ENCODE measurements around the gene ERO1A.

ERO1A gene

GRCh38 chr14:52692248-52692962 is 3.0 kb downstream of the ERO1A start:
- H3K79me1 ChIP-seq (replicated peaks; ENCODE audit: low read length, poor library complexity, severe bottlenecking): peaks cover 9% of the 10 kb centered on the region
- no peak overlapping the region for H3K14ac ChIP-seq (ENCODE audit: low read length in 2 of 2)
- no peak overlapping the region for H2BK5ac ChIP-seq (ENCODE audit: low read depth, low read length, poor library complexity, severe bottlenecking)
- no peak overlapping the region for H4K8ac ChIP-seq (ENCODE audit: low read length)
- H3K9me3 ChIP-seq (ENCODE audit: control insufficient read depth, low read length): no peaks in the 10 kb centered on the region
- H3K4me1 ChIP-seq (ENCODE audit: control insufficient read depth, insufficient read depth, low read depth, low read length): peaks cover 4% of the 10 kb centered on the region
- no peak overlapping the region for H3K23ac ChIP-seq (ENCODE audit: low read length in 2 of 2)
- H3K27ac ChIP-seq (ENCODE audit: low read length, poor library complexity, severe bottlenecking): no peak overlapping the region
- peak; percentile 84 for DNase-seq
- 56% methylated on average over 2 of the region's 5 CpGs for WGBS
- peak overlapping the region in 1 of 2 experiments; percentile 47 for H3K4me3 ChIP-seq (ENCODE audit: insufficient read depth in 1 of 2, low read depth in 1 of 2, low read length in 2 of 2)
- peak overlapping the region; percentile 66 for H2AK5ac ChIP-seq (ENCODE audit: low read length, severe bottlenecking)
- H2AFZ ChIP-seq (ENCODE audit: low read depth, low read length): no peak overlapping the region
- no peaks in the 10 kb centered on the region for H3K27me3 ChIP-seq (ENCODE audit: control insufficient read depth in 1 of 2, insufficient read depth in 1 of 2, low read length in 2 of 2)
- H3K4ac ChIP-seq (ENCODE audit: low read depth in 1 of 2, low read length in 2 of 2): no peak overlapping the region
- H2BK120ac ChIP-seq (ENCODE audit: low read depth, low read length): no peak overlapping the region
- H4K91ac ChIP-seq (ENCODE audit: low read length): no peak overlapping the region
- H2BK12ac ChIP-seq (ENCODE audit: low read length in 2 of 2): no peak overlapping the region
- peak overlapping the region; percentile 46 for H3K9ac ChIP-seq (ENCODE audit: low read length)
- no peak overlapping the region for H2BK15ac ChIP-seq (ENCODE audit: low read depth, poor library complexity, severe bottlenecking)
- no peak overlapping the region for H3K18ac ChIP-seq (ENCODE audit: low read depth in 1 of 2, low read length in 2 of 2)
- H3K4me2 ChIP-seq (ENCODE audit: low read length, poor library complexity, severe bottlenecking): no peak overlapping the region
- no peaks in the 10 kb centered on the region for H3K36me3 ChIP-seq (ENCODE audit: control insufficient read depth in 1 of 2, insufficient read depth in 2 of 2, low read depth in 1 of 2, low read length in 2 of 2)

GRCh38 chr14:52690983-52691760 is 4.2 kb downstream of the ERO1A start:
- WGBS: 86% methylated on average over 4 of the region's 7 CpGs
- Histone ChIP-seq H4K8ac (ENCODE audit: low read length) (no peak overlapping the region), H3K4me3 (ENCODE audit: insufficient read depth in 1 of 2, low read depth in 1 of 2, low read length in 2 of 2) (no peak overlapping the region), H3K36me3 (ENCODE audit: control insufficient read depth in 1 of 2, insufficient read depth in 2 of 2, low read depth in 1 of 2, low read length in 2 of 2) (no peaks in the 10 kb centered on the region), H3K9me3 (ENCODE audit: control insufficient read depth, low read length) (no peaks in the 10 kb centered on the region), H2BK5ac (ENCODE audit: low read depth, low read length, poor library complexity, severe bottlenecking) (no peak overlapping the region), H3K14ac (ENCODE audit: low read length in 2 of 2) (no peak overlapping the region), H3K79me1 (replicated peaks; ENCODE audit: low read length, poor library complexity, severe bottlenecking) (peaks cover 14% of the 10 kb centered on the region), H2AK5ac (ENCODE audit: low read length, severe bottlenecking) (no peak overlapping the region), H3K4me1 (ENCODE audit: control insufficient read depth, insufficient read depth, low read depth, low read length) (peaks cover 4% of the 10 kb centered on the region), H2AFZ (ENCODE audit: low read depth, low read length) (no peak overlapping the region), H2BK15ac (ENCODE audit: low read depth, poor library complexity, severe bottlenecking) (no peak overlapping the region), H3K27me3 (ENCODE audit: control insufficient read depth in 1 of 2, insufficient read depth in 1 of 2, low read length in 2 of 2) (no peaks in the 10 kb centered on the region), H3K4ac (ENCODE audit: low read depth in 1 of 2, low read length in 2 of 2) (no peak overlapping the region), H3K23ac (ENCODE audit: low read length in 2 of 2) (no peak overlapping the region), H2BK12ac (ENCODE audit: low read length in 2 of 2) (no peak overlapping the region), H2BK120ac (ENCODE audit: low read depth, low read length) (no peak overlapping the region), H3K9ac (ENCODE audit: low read length) (no peak overlapping the region), H3K27ac (ENCODE audit: low read length, poor library complexity, severe bottlenecking) (no peak overlapping the region), H4K91ac (ENCODE audit: low read length) (no peak overlapping the region), H3K18ac (ENCODE audit: low read depth in 1 of 2, low read length in 2 of 2) (no peak overlapping the region), H3K4me2 (ENCODE audit: low read length, poor library complexity, severe bottlenecking) (no peak overlapping the region)
- DNase-seq: no peak

DNA sequence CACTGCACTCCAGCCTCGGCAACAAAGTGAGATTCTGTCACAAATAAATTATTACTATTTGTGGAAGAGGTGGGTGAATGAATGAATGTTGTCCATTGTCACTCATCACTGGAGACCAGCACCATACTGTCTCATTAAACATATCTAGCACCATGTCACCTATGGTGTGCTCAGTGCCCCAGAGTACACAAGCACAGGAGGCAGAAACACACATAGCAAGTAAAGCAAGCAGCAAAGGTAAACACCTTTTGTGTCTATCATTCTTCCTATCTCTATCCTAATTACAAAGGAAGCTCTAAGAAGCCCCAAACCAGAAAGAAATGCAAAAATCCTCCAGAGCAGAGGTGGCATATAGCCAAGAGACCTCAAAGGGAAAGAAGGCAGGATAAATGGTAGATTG is 9.2 kb downstream of the ERO1A start:
- H3K4me1 ChIP-seq (ENCODE audit: control insufficient read depth, insufficient read depth, low read depth, low read length): no peaks in the 10 kb centered on the region
- H2AK5ac ChIP-seq (ENCODE audit: low read length, severe bottlenecking): no peak overlapping the region
- no peak overlapping the region for H3K4me3 ChIP-seq (ENCODE audit: insufficient read depth in 1 of 2, low read depth in 1 of 2, low read length in 2 of 2)
- no peak overlapping the region for H3K9ac ChIP-seq (ENCODE audit: low read length)
- no peak overlapping the region for H3K23ac ChIP-seq (ENCODE audit: low read length in 2 of 2)
- no peak overlapping the region for H3K18ac ChIP-seq (ENCODE audit: low read depth in 1 of 2, low read length in 2 of 2)
- H3K4me2 ChIP-seq (ENCODE audit: low read length, poor library complexity, severe bottlenecking): no peak overlapping the region
- H3K36me3 ChIP-seq (ENCODE audit: control insufficient read depth in 1 of 2, insufficient read depth in 2 of 2, low read depth in 1 of 2, low read length in 2 of 2): peaks cover 0 to 10% of the 10 kb centered on the region in 2 experiments
- peaks cover 25% of the 10 kb centered on the region for H3K79me1 ChIP-seq (replicated peaks; ENCODE audit: low read length, poor library complexity, severe bottlenecking)
- DNase-seq: no peak
- H2BK12ac ChIP-seq (ENCODE audit: low read length in 2 of 2): no peak overlapping the region
- H2BK15ac ChIP-seq (ENCODE audit: low read depth, poor library complexity, severe bottlenecking): no peak overlapping the region
- H2BK120ac ChIP-seq (ENCODE audit: low read depth, low read length): no peak overlapping the region
- H2AFZ ChIP-seq (ENCODE audit: low read depth, low read length): no peak overlapping the region
- no peaks in the 10 kb centered on the region for H3K9me3 ChIP-seq (ENCODE audit: control insufficient read depth, low read length)
- no peak overlapping the region for H4K91ac ChIP-seq (ENCODE audit: low read length)
- no peak overlapping the region for H4K8ac ChIP-seq (ENCODE audit: low read length)
- H3K27me3 ChIP-seq (ENCODE audit: control insufficient read depth in 1 of 2, insufficient read depth in 1 of 2, low read length in 2 of 2): no peaks in the 10 kb centered on the region
- H3K4ac ChIP-seq (ENCODE audit: low read depth in 1 of 2, low read length in 2 of 2): no peak overlapping the region
- H2BK5ac ChIP-seq (ENCODE audit: low read depth, low read length, poor library complexity, severe bottlenecking): no peak overlapping the region
- H3K14ac ChIP-seq (ENCODE audit: low read length in 2 of 2): no peak overlapping the region
- 100% methylated on average over 1 of the region's 1 CpG for WGBS
- H3K27ac ChIP-seq (ENCODE audit: low read length, poor library complexity, severe bottlenecking): no peak overlapping the region

- Histone ChIP-seq H3K9me3 (ENCODE audit: control insufficient read depth, low read length) (no peaks in the 10 kb centered on the region), H3K4me3 (ENCODE audit: insufficient read depth in 1 of 2, low read depth in 1 of 2, low read length in 2 of 2) (no peak overlapping the region), H3K27ac (ENCODE audit: low read length, poor library complexity, severe bottlenecking) (no peak overlapping the region), H2BK12ac (ENCODE audit: low read length in 2 of 2) (no peak overlapping the region), H3K4me1 (ENCODE audit: control insufficient read depth, insufficient read depth, low read depth, low read length) (no peaks in the 10 kb centered on the region), H3K23ac (ENCODE audit: low read length in 2 of 2) (no peak overlapping the region), H4K91ac (ENCODE audit: low read length) (no peak overlapping the region), H2BK120ac (ENCODE audit: low read depth, low read length) (no peak overlapping the region), H3K9ac (ENCODE audit: low read length) (no peak overlapping the region), H2BK15ac (ENCODE audit: low read depth, poor library complexity, severe bottlenecking) (no peak overlapping the region), H4K8ac (ENCODE audit: low read length) (no peak overlapping the region), H2AFZ (ENCODE audit: low read depth, low read length) (no peak overlapping the region), H2BK5ac (ENCODE audit: low read depth, low read length, poor library complexity, severe bottlenecking) (no peak overlapping the region), H3K27me3 (ENCODE audit: control insufficient read depth in 1 of 2, insufficient read depth in 1 of 2, low read length in 2 of 2) (no peaks in the 10 kb centered on the region), H3K18ac (ENCODE audit: low read depth in 1 of 2, low read length in 2 of 2) (peak overlapping the region in 1 of 2 experiments; percentile 73), H3K14ac (ENCODE audit: low read length in 2 of 2) (no peak overlapping the region), H3K4me2 (ENCODE audit: low read length, poor library complexity, severe bottlenecking) (no peak overlapping the region), H2AK5ac (ENCODE audit: low read length, severe bottlenecking) (no peak overlapping the region), H3K36me3 (ENCODE audit: control insufficient read depth in 1 of 2, insufficient read depth in 2 of 2, low read depth in 1 of 2, low read length in 2 of 2) (peaks cover 0 to 20% of the 10 kb centered on the region in 2 experiments), H3K4ac (ENCODE audit: low read depth in 1 of 2, low read length in 2 of 2) (no peak overlapping the region), H3K79me1 (replicated peaks; ENCODE audit: low read length, poor library complexity, severe bottlenecking) (peaks cover 25% of the 10 kb centered on the region)
- 94% methylated on average over 2 of the region's 2 CpGs for WGBS
- peak; percentile 11 for DNase-seq
Observed at GRCh38 chr14:52683985-52684520, 11.3 kb downstream of the ERO1A start.

Measured in mesenchymal stem cell (in vitro differentiated cells and primary cell).